K562 (cell line): ENCODE measurements around the gene UGT1A5. TPM values are rescaled to one million over a fixed set of nuclear protein-coding genes. Genes with fewer than 3 reads are reported as not detected.

Experiments
- ATAC-seq: fragments of 200-7000 bp; cut with Tn5 transposase; 3 replicates; pipeline ENCODE4 v1.9.1; 2020; ENCODE audit warnings: moderate library complexity
- BruUV-seq: library from RNA; stranded (reverse); fragments of 400-500 nt; replicated peaks from 2 replicates; lab custom pipeline; 2021; lab: Mats Ljungman, UMichigan
- CTCF ChIA-PET: fragments of 300-600 bp; formaldehyde crosslinking; extraction: SDS; loops from one replicate; lab custom pipeline; 2021; ENCODE audit warnings: low intra/inter-chr PET ratio; lab: Yijun Ruan, JAX
- POLR2A ChIA-PET: fragments of 300-600, 350-650 bp; sonication (Branson Sonifier 250); formaldehyde crosslinking; extraction: SDS; loops from one replicate; lab custom pipeline; 2021; ENCODE audit warnings: antibody characterized with exemption, inconsistent platforms; lab: Yijun Ruan, JAX
- DNase-seq, 4 experiments: peaks; one replicate each; pipeline versions ENCODE4 v3.0.0 to v3.0.0-alpha.2; 2011 to 2018; ENCODE audit warnings: low spot score in 3 of 4, mixed read lengths in 3 of 4; ENCODE audit errors: extremely low read depth in 1 of 4
- FAIRE-seq: peaks from 2 replicates; lab custom pipeline; 2011; peaks lifted over from hg19 to GRCh38; lab: Jason Lieb, UNC
- H2AFZ ChIP-seq: 2 replicates; pipeline ENCODE4 v1.6.0; 2011; ENCODE audit warnings: low read depth, low read length, control low read depth, inconsistent platforms
- H3K27ac ChIP-seq: fragments of 200-600 bp; 3 replicates; pipeline ENCODE4 v1.8.0; 2011; ENCODE audit warnings: low read depth, mild to moderate bottlenecking, control low read depth, inconsistent platforms, low read length, moderate library complexity, mixed read lengths; ENCODE audit errors: extremely low read depth
- H3K27me3 ChIP-seq, 2 experiments: fragments of 300-600 bp in 1 of 2; 2 replicates in 1 of 2; 3 replicates in 1 of 2; pipeline versions ENCODE4 v1.6.0 to v1.8.0; 2011; ENCODE audit warnings: inconsistent platforms in 2 of 2, low read length in 2 of 2, mild to moderate bottlenecking in 1 of 2, mixed read lengths in 1 of 2, moderate library complexity in 1 of 2; ENCODE audit not compliant: control insufficient read depth in 2 of 2, insufficient read depth in 2 of 2
- H3K36me3 ChIP-seq: fragments of 300-600 bp; 3 replicates; pipeline ENCODE4 v1.8.0; 2011; ENCODE audit warnings: mild to moderate bottlenecking, low read length, inconsistent platforms; ENCODE audit not compliant: control insufficient read depth, insufficient read depth
- H3K4me1 ChIP-seq, 2 experiments: fragments of 200-600 bp in 1 of 2; replicated peaks in 1 of 2; 2 replicates in 1 of 2; 3 replicates in 1 of 2; pipeline versions ENCODE4 v1.5.1 to v1.8.0; 2011; ENCODE audit warnings: inconsistent platforms in 2 of 2, low read length in 2 of 2, mild to moderate bottlenecking in 1 of 2, mixed read lengths in 1 of 2, moderate library complexity in 1 of 2; ENCODE audit not compliant: control insufficient read depth in 2 of 2, insufficient read depth in 2 of 2
- H3K4me2 ChIP-seq: 2 replicates; pipeline ENCODE4 v1.6.1; 2011; ENCODE audit warnings: low read length, control low read depth, inconsistent platforms, mixed read lengths; ENCODE audit not compliant: insufficient read depth
- H3K4me3 ChIP-seq: fragments of 200-600 bp; sonication (generic), shearing (Covaris generic); 2 replicates; pipeline ENCODE4 v1.5.1; 2016; ENCODE audit warnings: control low read depth, inconsistent platforms
- H3K79me2 ChIP-seq: fragments of 200-600 bp; 3 replicates; pipeline ENCODE4 v1.8.0; 2011; ENCODE audit warnings: low read length, inconsistent platforms; ENCODE audit not compliant: control insufficient read depth, insufficient read depth
- H3K9ac ChIP-seq, 2 experiments: 2 replicates each; pipeline versions ENCODE4 v1.6.0 to v1.6.1; 2011; ENCODE audit warnings: low read depth in 2 of 2, low read length in 2 of 2, control low read depth in 1 of 2, inconsistent platforms in 1 of 2, mild to moderate bottlenecking in 1 of 2, mixed read lengths in 1 of 2; ENCODE audit not compliant: insufficient read depth in 1 of 2
- H3K9me1 ChIP-seq: one replicate; pipeline ENCODE4 v1.6.0; 2011; ENCODE audit warnings: inconsistent platforms, mild to moderate bottlenecking, low read length, moderate library complexity; ENCODE audit not compliant: control insufficient read depth, insufficient read depth
- H3K9me3 ChIP-seq: replicated peaks from 2 replicates; pipeline ENCODE4 v1.5.1; 2011; ENCODE audit warnings: low read depth, low read length, inconsistent platforms; ENCODE audit not compliant: control insufficient read depth, insufficient read depth
- H4K20me1 ChIP-seq: replicated peaks from 2 replicates; pipeline ENCODE4 v1.6.1; 2011; ENCODE audit warnings: low read length, inconsistent platforms, mixed read lengths; ENCODE audit not compliant: control insufficient read depth, insufficient read depth
- AFF4 ChIP-seq: sonication (generic); formaldehyde crosslinking; IDR thresholded peaks from 2 replicates; pipeline ENCODE4 v1.8.0; 2023; ENCODE audit warnings: mild to moderate bottlenecking, missing genetic modification reagents
- DLX4 ChIP-seq: fragments of 250-450 bp; sonication (Bioruptor Pico); IDR thresholded peaks from 2 replicates; pipeline ENCODE4 v1.6.1; 2021; ENCODE audit warnings: mild to moderate bottlenecking
- DMBX1 ChIP-seq: fragments of 250-450 bp; sonication (Bioruptor Pico); IDR thresholded peaks from 2 replicates; pipeline ENCODE4 v1.8.0; 2022; ENCODE audit warnings: inconsistent platforms, mild to moderate bottlenecking, moderate library complexity, borderline replicate concordance
- ELF1 ChIP-seq: fragments of 200-800 bp; sonication (Bioruptor generic); IDR thresholded peaks from 2 replicates; pipeline ENCODE4 v1.6.1; 2016; ENCODE audit warnings: missing genetic modification characterization, missing compliant biosample characterization
- ETV6 ChIP-seq, 3 experiments: fragments of 150-350 bp in 1 of 3; sonication (generic) in 1 of 3; formaldehyde crosslinking in 1 of 3; IDR thresholded peaks; 2 replicates each; pipeline versions ENCODE4 v1.6.1 to v1.8.0; 2014 to 2022; ENCODE audit warnings: borderline replicate concordance in 2 of 3, low read depth in 2 of 3, antibody characterized with exemption in 1 of 3, low read length in 1 of 3, mild to moderate bottlenecking in 1 of 3, missing genetic modification reagents in 1 of 3
- LEF1 ChIP-seq: fragments of 450-650 bp; IDR thresholded peaks from 2 replicates; pipeline ENCODE4 v1.6.1; 2016; ENCODE audit warnings: mild to moderate bottlenecking
- MAFF ChIP-seq: IDR thresholded peaks from 2 replicates; pipeline ENCODE4 v1.6.1; 2012; ENCODE audit warnings: low read length, improper control_type of control experiment
- NR4A1 ChIP-seq, 2 experiments: fragments of 250-450 bp in 1 of 2; fragments of 450-650 bp in 1 of 2; sonication (Bioruptor Pico) in 1 of 2; IDR thresholded peaks; 2 replicates each; pipeline versions ENCODE4 v1.4.0 to v1.6.1; 2016 to 2020; ENCODE audit warnings: mild to moderate bottlenecking in 2 of 2, missing compliant biosample characterization in 1 of 2, missing genetic modification characterization in 1 of 2, moderate library complexity in 1 of 2
- TAF7 ChIP-seq: fragments of 450-650 bp; IDR thresholded peaks from 2 replicates; pipeline ENCODE4 v1.6.1; 2016; ENCODE audit warnings: missing genetic modification characterization, missing compliant biosample characterization
- WGBS: fragments of 100-300 bp; shearing (Covaris generic); methylation state at CpG from one replicate; pipeline ENCODE4 v1.1.6; 2016; ENCODE audit warnings: low coverage, mixed read lengths; ENCODE audit not compliant: insufficient coverage; ENCODE audit errors: missing lambda C conversion rate; 5-methylcytosine and 5-hydroxymethylcytosine counted together
- in situ Hi-C: fragments of 300-500 bp; cut with MboI; formaldehyde crosslinking; loops from 4 replicates; pipeline ENCODE4 v1.15.0; 2018; ENCODE audit warnings: inconsistent platforms, mixed read lengths
- intact Hi-C: fragments of 100-400 bp; cut with micrococcal nuclease; formaldehyde crosslinking; loops from 2 replicates; pipeline ENCODE4 v1.14.2; 2022
- polyA plus RNA-seq, 8 experiments: library from polyadenylated mRNA; depleted of rRNA in 4 of 8; stranded (reverse) in 5 of 8; unstranded in 3 of 8; fragments of >200 nt; fragmentation: Nextera tagmentation in 2 of 8; fragmentation: Illumina TruSeq in 1 of 8; extraction: Ambion mirVana in 2 of 8; extraction: Trizol in 1 of 8; gene quantifications; 2 replicates each; pipeline versions ENCODE4 v1.2.1 to v1.2.3, GENCODE V29; 2011 to 2014; ENCODE audit warnings: inconsistent platforms in 1 of 8, missing spikeins in 1 of 8
- total RNA-seq, 7 experiments: library from RNA; depleted of rRNA in 6 of 7; stranded (reverse); fragments of >200 nt in 6 of 7; fragmentation: Illumina TruSeq in 2 of 7; extraction: Trizol in 2 of 7; gene quantifications; 2 replicates each; pipeline versions ENCODE4 v1.2.1 to v1.2.3, GENCODE V29; 2011 to 2021; ENCODE audit warnings: low replicate concordance in 1 of 7

UGT1A5 gene
- total and polyA plus RNA-seq, 9 of the 15 experiments (the other 6 are each of a cell fraction or from before 2014, with no cell fraction given) = not detected

- Histone ChIP-seq H3K79me2 (no peaks in the 10 kb centered on the region), H2AFZ (no peak overlapping the region), H3K27me3 (peaks cover 0 to 40% of the 10 kb centered on the region in 2 experiments; a peak in 3 of 5 replicates), H3K27ac (no peak overlapping the region), H3K4me2 (no peak overlapping the region), H3K4me3 (no peak overlapping the region), H3K4me1 (no peaks in the 10 kb centered on the region; a peak in 1 of 5 replicates), H3K9me1 (no peaks in the 10 kb centered on the region), H4K20me1 (no peaks in the 10 kb centered on the region; the same call in 1 of the 2 replicates), H3K9me3 (no peaks in the 10 kb centered on the region), H3K36me3 (no peaks in the 10 kb centered on the region), H3K9ac (no peak overlapping the region)
- no peak for DNase-seq
- in situ Hi-C loops (no loop called here), intact Hi-C loops (no loop called here)
- TF ChIP-seq TAF7 (tag) (no peak), ETV6 (IDR thresholded peaks at IDR 0.05; ENCODE audit: borderline replicate concordance in 1 of 2, low read depth in 2 of 2, low read length in 1 of 2) (no peak), ETV6 (CRISPR knock-in tag; IDR thresholded peaks at IDR 0.05; ENCODE audit: borderline replicate concordance) (no peak), DMBX1 (no peak)
- FAIRE-seq = no peak
- BruUV-seq = no TSS peak
- no peak for ATAC-seq
- 0% methylated on average over 2 of the region's 2 CpGs for WGBS
- ChIA-PET CTCF (no interaction called here), POLR2A (no interaction called here)
Observed at GRCh38 chr2:233816334-233816733, 103.6 kb downstream of the UGT1A5 start.

- POLR2A ChIA-PET = no interaction called here
- TF ChIP-seq ELF1 (tag) (no peak), LEF1 (no peak), AFF4 (CRISPR knock-in tag) (no peak), DLX4 (no peak), MAFF (no peak), NR4A1 (CRISPR knock-in tag; IDR thresholded peaks at IDR 0.05) (no peak), NR4A1 (tag; IDR thresholded peaks at IDR 0.05) (no peak)
Observed at GRCh38 chr2:233816771-233817170, 104.1 kb downstream of the UGT1A5 start.

More at GRCh38 chr2:233816771-233817170, 104.1 kb downstream of the UGT1A5 start:
- H3K4me3 ChIP-seq = no peak overlapping the region
- H2AFZ ChIP-seq = no peak overlapping the region
- no peaks in the 10 kb centered on the region for H3K79me2 ChIP-seq
- in situ Hi-C loops = no loop called here
- H4K20me1 ChIP-seq = no peaks in the 10 kb centered on the region; the same call in 1 of the 2 replicates
- no peak for DNase-seq
- no peaks in the 10 kb centered on the region for H3K9me3 ChIP-seq
- no peak overlapping the region for H3K4me2 ChIP-seq
- intact Hi-C loops = no loop called here
- no peaks in the 10 kb centered on the region for H3K36me3 ChIP-seq
- CTCF ChIA-PET = no interaction called here
- ATAC-seq = no peak
- H3K4me1 ChIP-seq = no peaks in the 10 kb centered on the region; a peak in 1 of 5 replicates
- no peak overlapping the region for H3K9ac ChIP-seq
- no peak for FAIRE-seq
- H3K27me3 ChIP-seq = peaks cover 0 to 45% of the 10 kb centered on the region in 2 experiments; a peak in 3 of 5 replicates
- BruUV-seq = no TSS peak
- no peaks in the 10 kb centered on the region for H3K9me1 ChIP-seq
- 0% methylated on average over 4 of the region's 4 CpGs for WGBS
- H3K27ac ChIP-seq = no peak overlapping the region
